Stomach smooth muscle (tissue), 2 donors: ENCODE measurements around the gene PRR13.
A peak's percentile ranks its signal among the peaks of the same experiment; 100 is the strongest.
"Not testable (repeated sequence)": the region's sequence is repeated elsewhere in the genome, so short reads cannot be mapped to it uniquely, and the experiment has no call there.

Source experiments
- H3K27ac ChIP-seq: one replicate; pipeline ENCODE4 v1.7.0; 2013; ENCODE audit warnings: mild to moderate bottlenecking, low read length, inconsistent platforms
- H3K27me3 ChIP-seq, 2 donors: one replicate each; pipeline ENCODE4 v1.7.0; 2013; ENCODE audit warnings: low read length in 2 of 2; ENCODE audit not compliant: insufficient read depth in 2 of 2, control insufficient read depth in 1 of 2
- H3K36me3 ChIP-seq, 2 donors: one replicate each; pipeline ENCODE4 v1.7.0; 2013; ENCODE audit warnings: low read length in 2 of 2; ENCODE audit not compliant: control insufficient read depth in 2 of 2, insufficient read depth in 2 of 2
- H3K4me1 ChIP-seq: one replicate; pipeline ENCODE4 v1.7.0; 2013; ENCODE audit warnings: low read length; ENCODE audit not compliant: control insufficient read depth, insufficient read depth
- H3K4me3 ChIP-seq, 2 donors: one replicate each; pipeline ENCODE4 v1.7.0; 2013; ENCODE audit warnings: low read length in 2 of 2
- H3K9ac ChIP-seq, 2 donors: one replicate each; pipeline ENCODE4 v1.7.0; 2013; ENCODE audit warnings: low read length in 2 of 2, mild to moderate bottlenecking in 1 of 2
- H3K9me3 ChIP-seq, 2 donors: one replicate each; pipeline ENCODE4 v1.7.0; 2013; ENCODE audit warnings: low read length in 2 of 2; ENCODE audit not compliant: control insufficient read depth in 2 of 2
- donor health status: healthy.
- donor health status: Pancreatic carcinoma.

Gene PRR13

GRCh38 chr12:53439582-53439981, 2.0 kb upstream of the PRR13 start:
- not testable (repeated sequence) for H3K36me3 ChIP-seq, H3K27ac ChIP-seq, H3K9me3 ChIP-seq, H3K27me3 ChIP-seq, H3K9ac ChIP-seq, H3K4me3 ChIP-seq
- H3K4me1 ChIP-seq = peaks cover 16% of the 10 kb centered on the region

- H3K4me1 ChIP-seq = peaks cover 16% of the 10 kb centered on the region
- no peak overlapping the region for H3K27ac ChIP-seq
- no peaks in the 10 kb centered on the region for H3K9me3 ChIP-seq
- H3K4me3 ChIP-seq = no peak overlapping the region
- H3K36me3 ChIP-seq = peaks cover 5 to 7% of the 10 kb centered on the region in 2 donors
- H3K27me3 ChIP-seq = no peaks in the 10 kb centered on the region
- H3K9ac ChIP-seq = no peak overlapping the region
Measured at GRCh38 chr12:53443955-53444354, 2.4 kb downstream of the PRR13 start.

GRCh38 chr12:53444593-53445325, 3.2 kb downstream of the PRR13 start:
- not testable (repeated sequence) for H3K27ac ChIP-seq, H3K4me3 ChIP-seq, H3K9me3 ChIP-seq, H3K9ac ChIP-seq, H3K36me3 ChIP-seq, H3K27me3 ChIP-seq
- H3K4me1 ChIP-seq = peaks cover 16% of the 10 kb centered on the region

DNA sequence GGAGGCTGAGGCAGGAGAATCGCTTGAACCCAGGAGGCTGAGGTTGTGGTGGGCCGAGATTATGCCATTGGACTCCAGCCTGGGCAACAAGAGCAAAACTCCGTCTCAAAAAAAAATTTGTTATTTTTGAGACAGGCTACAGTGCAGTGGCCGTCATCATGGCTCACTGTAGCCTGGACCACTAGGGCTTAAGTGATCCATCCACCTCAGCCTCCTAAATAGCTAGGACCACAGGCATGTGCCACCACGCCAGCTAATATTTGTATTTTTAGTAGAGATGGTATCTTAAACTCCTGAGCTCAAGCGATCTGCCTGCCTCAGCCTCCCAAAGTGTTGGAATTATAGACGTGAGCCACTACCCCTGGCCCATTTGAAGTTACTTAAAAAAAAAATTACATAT, 9.4 kb downstream of the PRR13 start:
- H3K27ac ChIP-seq = no peak overlapping the region
- peaks cover 17 to 18% of the 10 kb centered on the region in 2 donors for H3K36me3 ChIP-seq
- no peaks in the 10 kb centered on the region for H3K9me3 ChIP-seq
- H3K9ac ChIP-seq = no peak overlapping the region
- no peak overlapping the region for H3K4me3 ChIP-seq
- H3K4me1 ChIP-seq = peaks cover 21% of the 10 kb centered on the region
- no peaks in the 10 kb centered on the region for H3K27me3 ChIP-seq

GRCh38 chr12:53451661-53452158, 10.2 kb downstream of the PRR13 start, which contains the start of gene PCBP2:
PCBP2 (plus strand) TSS chr12:53452102; CDS start chr12:53454801, 2,699 bp downstream.
- Histone ChIP-seq H3K4me1 (peaks cover 21% of the 10 kb centered on the region), H3K36me3 (peaks cover 19 to 23% of the 10 kb centered on the region in 2 donors), H3K9me3 (no peaks in the 10 kb centered on the region), H3K9ac (peak within 1 kb of the TSS; percentile 85 to 92), H3K27me3 (no peaks in the 10 kb centered on the region), H3K4me3 (peak within 1 kb of the TSS; percentile 85 to 88), H3K27ac (peak within 1 kb of the TSS; percentile 92)

DNA sequence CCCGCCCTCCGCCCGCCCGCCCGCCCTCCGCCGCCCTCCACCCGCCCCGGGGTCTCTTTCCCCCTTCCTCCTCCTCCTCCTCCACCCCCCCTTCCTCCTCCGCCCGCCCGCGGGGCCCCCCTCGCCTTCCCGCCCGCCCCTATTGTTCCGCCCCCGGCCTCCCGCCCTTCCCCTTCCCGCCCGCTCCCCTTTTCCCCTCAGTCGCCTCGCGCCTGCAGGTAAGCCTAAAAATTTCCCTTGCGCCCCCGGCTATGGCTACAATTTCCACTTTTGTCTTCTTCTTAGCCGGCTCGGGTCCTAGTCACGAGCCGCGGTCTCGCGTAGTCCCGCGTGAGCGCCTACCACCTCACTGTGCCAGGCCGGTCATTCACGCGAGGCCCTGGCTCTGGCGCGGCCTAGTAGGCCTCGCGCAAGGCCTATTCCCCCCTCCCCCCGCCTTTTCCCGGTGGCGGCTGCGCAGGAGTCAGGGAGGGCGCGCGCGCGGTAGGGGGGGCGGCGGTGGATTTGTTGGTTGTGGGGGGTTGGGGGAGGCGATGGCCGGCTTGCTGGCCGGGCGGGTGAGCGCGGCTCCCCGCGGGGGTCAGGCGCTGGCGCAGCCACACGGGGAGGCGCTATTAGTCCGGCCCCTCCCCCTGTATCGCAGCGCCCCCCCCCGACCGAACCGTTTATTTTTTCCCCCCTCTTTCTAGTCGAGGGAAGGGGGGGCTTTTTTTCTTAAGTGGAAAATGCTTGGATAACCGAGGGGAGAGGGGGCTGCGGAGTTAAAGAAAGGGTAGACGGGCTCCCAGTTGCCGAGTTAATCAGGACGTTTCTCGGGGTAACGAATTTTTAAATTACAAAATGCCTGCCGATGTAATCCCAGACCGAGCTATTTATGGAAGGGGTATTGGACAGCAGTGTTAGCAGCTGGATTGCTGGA, 10.9 kb downstream of the PRR13 start:
- H3K4me3 ChIP-seq = peak overlapping the region; percentile 85 to 88
- H3K9me3 ChIP-seq = no peaks in the 10 kb centered on the region
- peak overlapping the region; percentile 85 to 92 for H3K9ac ChIP-seq
- H3K36me3 ChIP-seq = peaks cover 25 to 28% of the 10 kb centered on the region in 2 donors
- H3K4me1 ChIP-seq = peaks cover 21% of the 10 kb centered on the region
- peak overlapping the region; percentile 92 for H3K27ac ChIP-seq
- no peaks in the 10 kb centered on the region for H3K27me3 ChIP-seq

DNA sequence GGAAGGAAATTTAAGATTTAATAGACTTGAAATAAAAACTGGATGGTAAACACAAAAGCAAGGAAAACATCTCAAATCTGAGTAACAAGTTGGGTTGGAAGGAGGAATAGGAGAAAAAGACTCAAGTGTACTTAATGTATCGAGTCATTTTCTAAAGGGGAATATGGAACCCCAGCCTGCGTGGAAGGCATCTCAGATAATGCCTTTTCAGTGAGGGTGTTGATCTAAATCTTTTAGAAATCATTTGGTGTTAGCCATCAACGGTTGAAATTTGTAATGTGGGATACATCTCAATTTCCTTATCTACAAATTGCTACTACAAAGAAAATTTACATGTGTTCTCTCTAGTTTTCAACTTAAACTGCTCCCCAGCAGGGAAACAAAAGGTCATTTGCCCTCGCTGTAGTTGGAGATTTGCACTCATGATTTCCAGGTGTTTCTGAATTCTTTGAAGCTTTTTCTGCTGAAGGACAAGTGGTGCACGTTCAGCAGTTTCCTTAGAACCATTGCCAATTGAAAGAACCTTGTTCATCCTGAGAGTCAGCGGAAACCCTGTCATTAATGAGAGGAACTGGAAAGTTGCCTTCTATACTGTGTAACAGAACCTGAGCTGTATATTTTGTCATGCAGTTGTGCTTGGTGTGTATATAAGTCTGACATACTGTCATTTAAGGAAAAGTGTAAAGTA, 12.6 kb downstream of the PRR13 start:
- no peak overlapping the region for H3K27ac ChIP-seq

GRCh38 chr12:53454707-53455106, 13.2 kb downstream of the PRR13 start:
- Histone ChIP-seq H3K4me3 (no peak overlapping the region), H3K4me1 (peaks cover 21% of the 10 kb centered on the region), H3K27me3 (no peaks in the 10 kb centered on the region), H3K27ac (no peak overlapping the region), H3K9ac (no peak overlapping the region), H3K9me3 (no peaks in the 10 kb centered on the region), H3K36me3 (peaks cover 36 to 44% of the 10 kb centered on the region in 2 donors)

More for the DNA sequence above, 12.6 kb downstream of the PRR13 start:
- Histone ChIP-seq H3K36me3 (peaks cover 33 to 37% of the 10 kb centered on the region in 2 donors), H3K9ac (peak overlapping the region in 1 of 2 donors; percentile 85), H3K4me1 (peaks cover 21% of the 10 kb centered on the region), H3K27me3 (no peaks in the 10 kb centered on the region), H3K4me3 (peak overlapping the region; percentile 40 to 88), H3K9me3 (no peaks in the 10 kb centered on the region)

DNA sequence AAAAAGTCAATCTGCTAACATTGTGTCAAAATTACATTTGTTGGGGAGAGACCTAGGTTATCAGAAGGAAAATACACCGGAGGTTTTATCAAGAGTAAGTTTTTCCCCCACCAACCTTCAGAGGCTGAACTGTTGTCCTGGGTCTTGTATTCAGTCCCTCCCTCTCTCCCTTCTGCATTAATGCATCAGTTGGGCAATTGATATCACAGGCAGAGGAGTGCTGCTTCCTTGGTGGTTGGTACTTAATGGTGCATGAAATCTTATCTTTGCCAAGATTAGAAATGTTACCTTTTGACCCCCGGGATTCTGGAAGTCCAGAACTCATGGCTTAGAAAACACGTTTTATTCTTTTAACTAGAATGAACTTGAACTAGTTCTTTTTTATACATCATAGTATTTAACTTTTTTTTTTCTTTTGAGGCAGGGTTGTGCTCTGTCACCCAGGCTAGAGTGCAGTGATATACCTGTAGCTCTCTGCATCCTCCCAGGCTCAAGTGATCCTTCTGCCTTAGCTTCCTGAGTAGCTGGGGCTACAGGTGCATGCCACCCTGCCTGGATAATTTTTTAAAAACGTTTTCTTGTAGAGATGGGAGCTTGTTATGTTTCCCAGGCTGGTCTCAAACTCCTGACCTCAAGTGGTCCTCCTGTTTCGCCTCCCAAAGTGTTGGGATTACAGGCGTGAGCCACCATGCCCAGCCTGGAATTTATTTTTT, 15.3 kb downstream of the PRR13 start:
- no peaks in the 10 kb centered on the region for H3K9me3 ChIP-seq
- peaks cover 29% of the 10 kb centered on the region for H3K4me1 ChIP-seq
- H3K36me3 ChIP-seq = peaks cover 57 to 65% of the 10 kb centered on the region in 2 donors
- no peaks in the 10 kb centered on the region for H3K27me3 ChIP-seq
- H3K27ac ChIP-seq = no peak overlapping the region
- no peak overlapping the region for H3K9ac ChIP-seq
- no peak overlapping the region for H3K4me3 ChIP-seq

DNA sequence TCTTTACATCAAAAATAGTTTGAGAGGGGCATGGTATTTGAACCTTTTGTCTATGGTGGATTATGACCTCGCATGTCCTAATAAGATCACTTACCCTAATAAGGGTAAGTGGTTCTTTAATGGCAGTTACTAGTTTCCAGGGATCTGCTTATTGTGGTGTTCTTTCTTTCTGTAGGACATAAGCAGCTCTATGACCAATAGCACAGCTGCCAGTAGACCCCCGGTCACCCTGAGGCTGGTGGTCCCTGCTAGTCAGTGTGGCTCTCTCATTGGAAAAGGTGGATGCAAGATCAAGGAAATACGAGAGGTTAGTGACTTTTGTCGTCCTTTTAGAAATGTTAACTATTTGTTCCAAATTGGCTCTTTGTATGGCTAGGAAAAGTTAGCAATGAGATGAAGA, 17.6 kb downstream of the PRR13 start:
- no peak overlapping the region for H3K4me3 ChIP-seq
- H3K27me3 ChIP-seq = no peaks in the 10 kb centered on the region
- no peaks in the 10 kb centered on the region for H3K9me3 ChIP-seq
- peaks cover 21% of the 10 kb centered on the region for H3K4me1 ChIP-seq
- no peak overlapping the region for H3K9ac ChIP-seq
- H3K36me3 ChIP-seq = peaks cover 73 to 87% of the 10 kb centered on the region in 2 donors
- H3K27ac ChIP-seq = no peak overlapping the region
